Measurements from ENCODE around the gene GPR25.

The GPR25 gene

GRCh38 chr1:200866116-200866515 is 6.7 kb upstream of the GPR25 start:
- Histone ChIP-seq H3K9ac (ENCODE audit: insufficient read length, low read depth) (no peak overlapping the region), H3K4me1 (ENCODE audit: insufficient read depth, insufficient read length) (peaks cover 3% of the 10 kb centered on the region), H3K9me3 (ENCODE audit: insufficient read depth, low read length) (no peaks in the 10 kb centered on the region), H3K36me3 (ENCODE audit: insufficient read depth, insufficient read length, low read length) (peaks cover 11% of the 10 kb centered on the region), H3K27me3 (ENCODE audit: insufficient read depth, insufficient read length) (no peaks in the 10 kb centered on the region), H3K4me3 (ENCODE audit: insufficient read length, low read depth) (no peak overlapping the region)
- DNase-seq (ENCODE audit: low read depth, low spot score): no peak
- TF ChIP-seq ZNF274 (IDR thresholded peaks at IDR 0.05; ENCODE audit: low read depth, low read length) (no peak), YY1 (IDR thresholded peaks at IDR 0.05; ENCODE audit: insufficient read depth, insufficient read length) (no peak), SUZ12 (IDR thresholded peaks at IDR 0.05; ENCODE audit: extremely low read depth, insufficient read depth, insufficient read length) (no peak)

- Histone ChIP-seq H3K4me3 (ENCODE audit: insufficient read length, low read depth) (no peak overlapping the region), H3K4me1 (ENCODE audit: insufficient read depth, insufficient read length) (peaks cover 3% of the 10 kb centered on the region), H3K9ac (ENCODE audit: insufficient read length, low read depth) (no peak overlapping the region), H3K9me3 (ENCODE audit: insufficient read depth, low read length) (no peaks in the 10 kb centered on the region), H3K36me3 (ENCODE audit: insufficient read depth, insufficient read length, low read length) (peaks cover 11% of the 10 kb centered on the region), H3K27me3 (ENCODE audit: insufficient read depth, insufficient read length) (no peaks in the 10 kb centered on the region)
- TF ChIP-seq SUZ12 (IDR thresholded peaks at IDR 0.05; ENCODE audit: extremely low read depth, insufficient read depth, insufficient read length) (no peak), YY1 (IDR thresholded peaks at IDR 0.05; ENCODE audit: insufficient read depth, insufficient read length) (no peak), ZNF274 (IDR thresholded peaks at IDR 0.05; ENCODE audit: low read depth, low read length) (no peak)
- DNase-seq (ENCODE audit: low read depth, low spot score): no peak
These were observed 6.3 kb upstream of the GPR25 start for GRCh38 chr1:200866521-200866920.

GRCh38 chr1:200867018-200867811 is 5.6 kb upstream of the GPR25 start:
- Histone ChIP-seq H3K36me3 (ENCODE audit: insufficient read depth, insufficient read length, low read length) (peaks cover 10% of the 10 kb centered on the region), H3K4me1 (ENCODE audit: insufficient read depth, insufficient read length) (peaks cover 3% of the 10 kb centered on the region), H3K9ac (ENCODE audit: insufficient read length, low read depth) (no peak overlapping the region), H3K27me3 (ENCODE audit: insufficient read depth, insufficient read length) (no peaks in the 10 kb centered on the region), H3K4me3 (ENCODE audit: insufficient read length, low read depth) (no peak overlapping the region), H3K9me3 (ENCODE audit: insufficient read depth, low read length) (no peaks in the 10 kb centered on the region)
- TF ChIP-seq SUZ12 (IDR thresholded peaks at IDR 0.05; ENCODE audit: extremely low read depth, insufficient read depth, insufficient read length) (no peak), YY1 (IDR thresholded peaks at IDR 0.05; ENCODE audit: insufficient read depth, insufficient read length) (no peak), ZNF274 (IDR thresholded peaks at IDR 0.05; ENCODE audit: low read depth, low read length) (no peak)
- DNase-seq (ENCODE audit: low read depth, low spot score): no peak

GRCh38 chr1:200869376-200869752 is 3.4 kb upstream of the GPR25 start:
- Histone ChIP-seq H3K4me3 (ENCODE audit: insufficient read length, low read depth) (no peak overlapping the region), H3K4me1 (ENCODE audit: insufficient read depth, insufficient read length) (peaks cover 3% of the 10 kb centered on the region), H3K27me3 (ENCODE audit: insufficient read depth, insufficient read length) (no peaks in the 10 kb centered on the region), H3K36me3 (ENCODE audit: insufficient read depth, insufficient read length, low read length) (no peaks in the 10 kb centered on the region), H3K9ac (ENCODE audit: insufficient read length, low read depth) (no peak overlapping the region), H3K9me3 (ENCODE audit: insufficient read depth, low read length) (no peaks in the 10 kb centered on the region)
- no peak for DNase-seq (ENCODE audit: low read depth, low spot score)
- TF ChIP-seq SUZ12 (IDR thresholded peaks at IDR 0.05; ENCODE audit: extremely low read depth, insufficient read depth, insufficient read length) (no peak), ZNF274 (IDR thresholded peaks at IDR 0.05; ENCODE audit: low read depth, low read length) (no peak), YY1 (IDR thresholded peaks at IDR 0.05; ENCODE audit: insufficient read depth, insufficient read length) (no peak)

- H3K9ac ChIP-seq (ENCODE audit: insufficient read length, low read depth): no peak overlapping the region
- peaks cover 3% of the 10 kb centered on the region for H3K4me1 ChIP-seq (ENCODE audit: insufficient read depth, insufficient read length)
- no peak for TF ChIP-seq YY1 (IDR thresholded peaks at IDR 0.05; ENCODE audit: insufficient read depth, insufficient read length)
- TF ChIP-seq SUZ12 (IDR thresholded peaks at IDR 0.05; ENCODE audit: extremely low read depth, insufficient read depth, insufficient read length): no peak
- no peak for TF ChIP-seq ZNF274 (IDR thresholded peaks at IDR 0.05; ENCODE audit: low read depth, low read length)
- H3K4me3 ChIP-seq (ENCODE audit: insufficient read length, low read depth): no peak overlapping the region
- H3K9me3 ChIP-seq (ENCODE audit: insufficient read depth, low read length): no peaks in the 10 kb centered on the region
- no peaks in the 10 kb centered on the region for H3K27me3 ChIP-seq (ENCODE audit: insufficient read depth, insufficient read length)
- no peak for DNase-seq (ENCODE audit: low read depth, low spot score)
- H3K36me3 ChIP-seq (ENCODE audit: insufficient read depth, insufficient read length, low read length): no peaks in the 10 kb centered on the region
These were observed 2.9 kb upstream of the GPR25 start for GRCh38 chr1:200869753-200870391.

GRCh38 chr1:200873116-200873670 is 412 bp downstream of the GPR25 start:
- TF ChIP-seq YY1 (IDR thresholded peaks at IDR 0.05; ENCODE audit: insufficient read depth, insufficient read length) (no peak), SUZ12 (IDR thresholded peaks at IDR 0.05; ENCODE audit: extremely low read depth, insufficient read depth, insufficient read length) (no peak), ZNF274 (IDR thresholded peaks at IDR 0.05; ENCODE audit: low read depth, low read length) (no peak)
- Histone ChIP-seq H3K9ac (ENCODE audit: insufficient read length, low read depth) (no peak overlapping the region), H3K4me3 (ENCODE audit: insufficient read length, low read depth) (no peak overlapping the region), H3K36me3 (ENCODE audit: insufficient read depth, insufficient read length, low read length) (no peaks in the 10 kb centered on the region), H3K27me3 (ENCODE audit: insufficient read depth, insufficient read length) (no peaks in the 10 kb centered on the region), H3K4me1 (ENCODE audit: insufficient read depth, insufficient read length) (peaks cover 5% of the 10 kb centered on the region), H3K9me3 (ENCODE audit: insufficient read depth, low read length) (no peaks in the 10 kb centered on the region)
- DNase-seq (ENCODE audit: low read depth, low spot score): no peak

All from NT2/D1 (cell line).